T47D (cell line): ENCODE results near the gene BMPR2.
"Not testable (repeated sequence)": the region's sequence is repeated elsewhere in the genome, so short reads cannot be mapped to it uniquely, and the experiment has no call there.

Experiments used
- DNase-seq, 2 experiments: peaks; one replicate each; pipeline versions ENCODE4 v3.0.0 to v3.0.0-alpha.2; 2011 to 2012; ENCODE audit warnings: low read depth in 1 of 2, low spot score in 1 of 2
- JUND ChIP-seq: IDR thresholded peaks from 2 replicates; pipeline ENCODE4 v1.6.1; 2012; ENCODE audit warnings: low read depth
- in situ Hi-C: cut with HindIII; loops from 2 replicates; pipeline ENCODE4 v1.10.0; 2016; ENCODE audit warnings: low sequenced_read_pairs, low pct_unique_long_range_greater_than_20kb

BMPR2 gene

DNA sequence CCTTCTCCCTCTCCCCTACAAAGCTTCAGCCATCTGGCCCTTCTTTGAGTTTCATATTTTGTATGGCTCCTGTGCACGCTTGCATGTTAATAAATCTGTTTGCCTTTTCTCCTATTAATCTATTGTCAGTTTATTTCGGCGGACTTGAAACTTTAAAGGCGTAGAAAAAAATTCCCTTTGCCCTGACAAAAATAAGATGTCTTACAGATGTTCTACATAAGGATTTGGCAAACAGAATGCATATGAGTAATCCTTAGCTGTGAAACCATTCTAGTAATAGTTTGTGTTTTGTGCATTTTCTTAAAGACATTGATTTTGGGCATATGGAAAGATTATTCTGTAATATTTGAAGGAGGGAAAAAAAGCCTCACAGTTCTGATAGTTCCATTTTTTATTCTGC, 15.0 kb upstream of the BMPR2 start:
- no peak for DNase-seq
- in situ Hi-C loops: no loop called here
- no peak for TF ChIP-seq JUND

- TF ChIP-seq JUND: no peak
- in situ Hi-C loops: no loop called here
- DNase-seq: no peak
Observed at GRCh38 chr2:202373490-202373889, 2.6 kb upstream of the BMPR2 start.

DNA sequence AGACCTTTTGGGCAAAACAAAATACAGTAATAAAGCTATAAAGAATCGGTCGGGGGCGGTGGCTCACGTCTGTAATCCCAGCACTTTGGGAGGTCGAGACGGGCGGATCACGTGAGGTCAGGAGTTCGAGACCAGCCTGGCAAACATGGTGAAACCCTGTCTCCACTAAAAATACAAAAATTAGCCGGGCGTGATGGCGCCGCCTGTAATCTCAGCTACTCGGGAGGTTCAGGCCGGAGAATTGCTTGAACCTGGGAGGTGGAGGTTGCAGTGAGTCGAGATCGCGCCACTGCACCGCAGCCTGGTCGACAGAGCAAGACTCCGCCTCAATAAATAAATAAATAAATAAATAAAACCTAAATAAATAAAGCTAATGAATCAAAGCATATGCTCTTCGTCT, 1.7 kb upstream of the BMPR2 start:
- in situ Hi-C loops, DNase-seq: not testable (repeated sequence)

- in situ Hi-C loops: no loop called here
- peak in 1 of 2 experiments; percentile 61 for DNase-seq
- TF ChIP-seq JUND: no peak
Observed at GRCh38 chr2:202375033-202375608, 1.0 kb upstream of the BMPR2 start.

DNA sequence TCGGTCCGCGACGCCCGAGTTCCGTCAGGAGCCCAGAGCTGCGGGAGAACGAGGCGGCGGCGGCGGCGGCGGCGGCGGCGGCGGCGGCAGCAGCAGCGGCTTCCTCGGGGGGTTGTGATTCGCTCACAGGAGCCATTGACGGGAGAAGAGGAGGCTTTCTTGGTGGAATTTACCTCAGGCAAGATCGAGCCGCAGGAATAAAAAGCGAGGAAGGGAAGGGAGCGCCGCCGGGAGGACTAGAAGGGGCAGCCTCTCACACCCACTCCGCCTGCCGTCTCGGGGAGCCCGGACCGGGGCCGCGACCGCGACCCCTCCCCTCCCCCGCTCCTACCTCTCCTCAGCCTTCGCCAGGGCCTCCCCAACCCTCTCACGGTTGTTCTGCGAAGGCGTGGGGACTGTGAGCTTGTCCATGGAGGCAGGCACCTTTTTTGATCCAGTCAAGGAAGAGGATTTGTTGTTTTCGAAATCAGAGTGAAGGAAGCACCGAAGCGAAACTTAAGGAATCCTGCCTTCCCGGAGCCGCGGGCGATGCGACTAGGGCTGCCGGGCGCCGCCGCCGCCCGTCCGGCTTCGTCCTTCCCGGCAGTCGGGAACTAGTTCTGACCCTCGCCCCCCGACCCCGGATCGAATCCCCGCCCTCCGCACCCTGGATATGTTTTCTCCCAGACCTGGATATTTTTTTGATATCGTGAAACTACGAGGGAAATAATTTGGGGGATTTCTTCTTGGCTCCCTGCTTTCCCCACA, 506 bp downstream of the BMPR2 start:
- in situ Hi-C loops: no loop called here
- no peak for TF ChIP-seq JUND
- DNase-seq: peak in 1 of 2 experiments; percentile 56

- in situ Hi-C loops: no loop called here
- DNase-seq: peak in 1 of 2 experiments; percentile 26
- TF ChIP-seq JUND: no peak
Observed at GRCh38 chr2:202377207-202377761, 1.2 kb downstream of the BMPR2 start.

- no peak for DNase-seq
- in situ Hi-C loops: no loop called here
- no peak for TF ChIP-seq JUND
Observed at GRCh38 chr2:202378001-202378400, 1.9 kb downstream of the BMPR2 start.

DNA sequence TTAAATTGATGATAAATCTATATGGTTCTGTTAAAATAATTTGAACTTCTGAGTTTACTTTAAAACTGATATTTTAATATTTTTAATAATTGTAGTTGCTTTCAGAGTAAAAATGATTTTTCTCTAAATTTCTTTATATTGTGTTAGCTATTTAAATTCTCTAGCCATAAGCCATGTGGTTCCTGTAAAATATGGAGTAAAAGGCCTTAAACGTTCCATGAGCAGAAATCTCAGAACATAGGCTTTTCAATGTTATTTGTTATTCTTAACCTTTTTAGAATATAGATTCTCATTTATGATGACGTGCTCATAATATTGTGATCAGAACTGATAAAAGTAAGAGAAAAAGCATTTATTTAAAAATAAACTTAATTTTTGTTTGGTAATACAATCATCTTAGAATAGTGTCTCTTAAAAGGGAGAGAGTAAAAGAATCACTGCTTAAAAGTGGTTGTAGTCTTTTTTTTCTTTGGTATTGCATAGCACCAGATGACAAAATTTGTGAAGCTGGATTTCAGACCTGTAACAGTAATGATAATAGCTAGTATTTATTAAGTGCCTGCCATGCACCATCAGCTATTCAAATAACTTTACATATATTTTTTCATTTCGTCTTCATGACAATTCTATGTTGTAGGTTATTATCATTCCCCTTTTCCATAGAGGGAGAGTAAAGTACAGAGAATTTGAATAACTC, 2.7 kb downstream of the BMPR2 start:
- no peak for DNase-seq
- no peak for TF ChIP-seq JUND
- in situ Hi-C loops: no loop called here

- DNase-seq: no peak
- in situ Hi-C loops: no loop called here
- no peak for TF ChIP-seq JUND
Observed at GRCh38 chr2:202382684-202383083, 6.6 kb downstream of the BMPR2 start.

DNA sequence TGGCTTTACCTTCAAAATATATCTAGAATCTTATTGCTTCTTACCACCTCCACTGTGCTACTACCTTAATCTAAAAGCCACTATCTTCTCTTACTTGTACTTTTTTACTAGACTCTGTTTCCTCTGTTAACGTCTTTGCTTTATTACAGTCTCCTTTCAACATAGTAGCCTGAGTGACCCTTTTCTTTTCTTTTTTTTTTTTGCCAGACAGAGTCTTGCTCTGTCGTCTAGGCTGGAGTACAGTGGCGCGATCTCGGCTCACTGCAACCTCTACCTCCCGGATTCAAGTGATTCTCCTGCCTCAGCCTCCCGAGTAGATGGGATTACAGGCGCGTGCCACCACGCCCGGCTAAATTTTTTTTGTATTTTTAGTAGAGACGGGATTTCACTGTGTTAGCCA, 10.4 kb downstream of the BMPR2 start:
- DNase-seq, in situ Hi-C loops: not testable (repeated sequence)

DNA sequence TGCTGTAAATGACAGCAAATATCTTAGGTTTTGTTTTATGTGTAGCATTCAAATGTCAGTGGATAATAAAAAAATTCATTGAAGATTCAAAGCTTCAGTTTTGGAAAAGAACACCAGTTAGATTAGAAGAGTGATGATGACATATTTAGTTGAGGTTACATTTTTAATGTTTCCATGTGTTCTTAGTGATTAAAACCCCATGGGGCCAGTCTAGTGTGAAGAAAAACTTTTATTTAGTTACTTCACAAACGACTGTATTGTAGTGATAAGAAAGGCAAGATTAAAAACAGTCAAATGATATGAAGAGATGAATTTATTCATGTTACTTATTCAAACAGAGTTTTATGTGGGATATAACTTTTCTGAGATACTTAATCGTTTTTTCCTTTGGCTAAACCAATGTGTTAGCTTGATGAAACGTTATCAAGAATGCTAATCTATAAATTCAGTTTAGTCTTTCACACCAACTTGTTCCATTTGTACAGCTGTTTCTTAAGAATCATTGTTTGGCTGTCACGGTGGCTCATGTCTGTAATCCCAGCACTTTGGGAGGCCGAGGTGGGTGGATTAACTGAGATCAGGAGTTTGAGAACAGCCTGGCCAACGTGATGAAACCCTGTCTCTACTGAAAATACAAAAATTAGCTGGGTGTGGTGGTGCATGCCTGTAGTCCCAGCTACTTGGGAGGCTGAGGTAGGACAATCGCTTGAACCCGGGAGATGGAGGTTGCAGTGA, 11.6 kb downstream of the BMPR2 start:
- DNase-seq: no peak
- no peak for TF ChIP-seq JUND
- in situ Hi-C loops: no loop called here

- no peak for TF ChIP-seq JUND
- in situ Hi-C loops: no loop called here
- DNase-seq: no peak
Observed at GRCh38 chr2:202400941-202401340, 24.8 kb downstream of the BMPR2 start.

DNA sequence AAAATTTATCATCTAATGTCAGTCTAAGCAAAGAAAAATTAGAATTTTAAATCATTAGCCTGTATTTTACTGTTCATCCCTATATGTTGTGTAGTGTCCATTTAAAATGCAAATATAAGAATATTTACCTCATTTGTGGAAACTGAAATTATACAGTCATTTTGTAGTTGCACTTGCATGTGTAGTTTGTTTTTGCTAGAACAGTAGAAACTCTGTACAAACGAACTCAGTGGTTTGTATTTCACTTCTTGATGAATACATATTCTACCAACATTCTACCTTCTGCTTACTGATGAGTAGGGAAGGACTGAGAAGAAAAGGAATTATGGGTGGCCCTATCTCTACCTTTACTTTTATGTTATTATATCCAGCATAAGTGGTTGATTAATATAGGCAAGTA, 29.7 kb downstream of the BMPR2 start:
- DNase-seq: no peak
- in situ Hi-C loops: no loop called here
- no peak for TF ChIP-seq JUND
